ENCODE results near the gene UBAC1.

DNA sequence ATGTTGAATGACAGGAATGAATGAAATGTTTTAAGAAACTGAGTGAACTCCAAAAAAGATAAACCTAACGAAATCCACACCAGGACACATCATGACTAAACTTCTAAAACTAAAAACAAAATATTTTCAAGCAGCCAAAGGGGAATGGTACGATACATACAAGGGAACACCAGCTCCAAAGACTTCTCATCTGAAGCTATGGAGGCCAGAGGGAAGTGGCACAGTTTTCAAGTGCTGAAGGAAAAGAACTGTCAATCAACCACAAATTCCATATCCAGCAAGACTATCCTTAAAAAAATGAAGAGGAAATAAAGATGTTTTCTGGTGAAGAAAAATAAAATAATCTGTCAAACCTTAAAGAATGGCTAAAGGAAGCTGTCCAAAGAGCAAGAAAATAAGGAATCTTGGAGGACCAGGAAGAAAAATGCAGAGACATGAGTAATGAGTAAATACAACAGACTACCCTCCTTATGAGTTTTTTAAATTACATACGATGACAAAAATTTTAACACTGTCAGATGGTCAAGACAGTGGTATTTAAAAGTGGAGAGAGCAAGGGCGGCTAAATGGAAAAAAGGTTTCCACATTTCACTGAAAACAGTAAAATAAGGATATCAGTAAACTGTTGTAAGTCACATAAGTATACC is 65.8 kb downstream of the UBAC1 start:
- TF ChIP-seq PRDM1 (tag by site-specific recombination; IDR thresholded peaks at IDR 0.05) (no peak), YY1 (tag by site-specific recombination; IDR thresholded peaks at IDR 0.05) (no peak), ZFP3 (tag by site-specific recombination; IDR thresholded peaks at IDR 0.05; ENCODE audit: low read depth) (no peak), KLF9 (tag by site-specific recombination; IDR thresholded peaks at IDR 0.05; ENCODE audit: low read depth) (no peak), ZNF785 (tag by site-specific recombination; IDR thresholded peaks at IDR 0.05) (no peak), KLF1 (tag by site-specific recombination; IDR thresholded peaks at IDR 0.05) (no peak), ZNF221 (tag by site-specific recombination; IDR thresholded peaks at IDR 0.05; ENCODE audit: borderline replicate concordance) (no peak), ZNF777 (tag by site-specific recombination; IDR thresholded peaks at IDR 0.05; ENCODE audit: borderline replicate concordance) (no peak), ZNF274 (IDR thresholded peaks at IDR 0.05; ENCODE audit: low read length) (no peak), ZNF274 (tag by site-specific recombination; IDR thresholded peaks at IDR 0.05; ENCODE audit: borderline replicate concordance) (no peak)
- TF ChIP-seq, protein P1, sequence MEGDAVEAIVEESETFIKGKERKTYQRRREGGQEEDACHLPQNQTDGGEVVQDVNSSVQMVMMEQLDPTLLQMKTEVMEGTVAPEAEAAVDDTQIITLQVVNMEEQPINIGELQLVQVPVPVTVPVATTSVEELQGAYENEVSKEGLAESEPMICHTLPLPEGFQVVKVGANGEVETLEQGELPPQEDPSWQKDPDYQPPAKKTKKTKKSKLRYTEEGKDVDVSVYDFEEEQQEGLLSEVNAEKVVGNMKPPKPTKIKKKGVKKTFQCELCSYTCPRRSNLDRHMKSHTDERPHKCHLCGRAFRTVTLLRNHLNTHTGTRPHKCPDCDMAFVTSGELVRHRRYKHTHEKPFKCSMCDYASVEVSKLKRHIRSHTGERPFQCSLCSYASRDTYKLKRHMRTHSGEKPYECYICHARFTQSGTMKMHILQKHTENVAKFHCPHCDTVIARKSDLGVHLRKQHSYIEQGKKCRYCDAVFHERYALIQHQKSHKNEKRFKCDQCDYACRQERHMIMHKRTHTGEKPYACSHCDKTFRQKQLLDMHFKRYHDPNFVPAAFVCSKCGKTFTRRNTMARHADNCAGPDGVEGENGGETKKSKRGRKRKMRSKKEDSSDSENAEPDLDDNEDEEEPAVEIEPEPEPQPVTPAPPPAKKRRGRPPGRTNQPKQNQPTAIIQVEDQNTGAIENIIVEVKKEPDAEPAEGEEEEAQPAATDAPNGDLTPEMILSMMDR (tag by site-specific recombination; IDR thresholded peaks at IDR 0.05) = no peak
- TF ChIP-seq, protein P2, sequence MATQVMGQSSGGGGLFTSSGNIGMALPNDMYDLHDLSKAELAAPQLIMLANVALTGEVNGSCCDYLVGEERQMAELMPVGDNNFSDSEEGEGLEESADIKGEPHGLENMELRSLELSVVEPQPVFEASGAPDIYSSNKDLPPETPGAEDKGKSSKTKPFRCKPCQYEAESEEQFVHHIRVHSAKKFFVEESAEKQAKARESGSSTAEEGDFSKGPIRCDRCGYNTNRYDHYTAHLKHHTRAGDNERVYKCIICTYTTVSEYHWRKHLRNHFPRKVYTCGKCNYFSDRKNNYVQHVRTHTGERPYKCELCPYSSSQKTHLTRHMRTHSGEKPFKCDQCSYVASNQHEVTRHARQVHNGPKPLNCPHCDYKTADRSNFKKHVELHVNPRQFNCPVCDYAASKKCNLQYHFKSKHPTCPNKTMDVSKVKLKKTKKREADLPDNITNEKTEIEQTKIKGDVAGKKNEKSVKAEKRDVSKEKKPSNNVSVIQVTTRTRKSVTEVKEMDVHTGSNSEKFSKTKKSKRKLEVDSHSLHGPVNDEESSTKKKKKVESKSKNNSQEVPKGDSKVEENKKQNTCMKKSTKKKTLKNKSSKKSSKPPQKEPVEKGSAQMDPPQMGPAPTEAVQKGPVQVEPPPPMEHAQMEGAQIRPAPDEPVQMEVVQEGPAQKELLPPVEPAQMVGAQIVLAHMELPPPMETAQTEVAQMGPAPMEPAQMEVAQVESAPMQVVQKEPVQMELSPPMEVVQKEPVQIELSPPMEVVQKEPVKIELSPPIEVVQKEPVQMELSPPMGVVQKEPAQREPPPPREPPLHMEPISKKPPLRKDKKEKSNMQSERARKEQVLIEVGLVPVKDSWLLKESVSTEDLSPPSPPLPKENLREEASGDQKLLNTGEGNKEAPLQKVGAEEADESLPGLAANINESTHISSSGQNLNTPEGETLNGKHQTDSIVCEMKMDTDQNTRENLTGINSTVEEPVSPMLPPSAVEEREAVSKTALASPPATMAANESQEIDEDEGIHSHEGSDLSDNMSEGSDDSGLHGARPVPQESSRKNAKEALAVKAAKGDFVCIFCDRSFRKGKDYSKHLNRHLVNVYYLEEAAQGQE (tag by site-specific recombination; IDR thresholded peaks at IDR 0.05) = no peak
- TF ChIP-seq, protein P3, sequence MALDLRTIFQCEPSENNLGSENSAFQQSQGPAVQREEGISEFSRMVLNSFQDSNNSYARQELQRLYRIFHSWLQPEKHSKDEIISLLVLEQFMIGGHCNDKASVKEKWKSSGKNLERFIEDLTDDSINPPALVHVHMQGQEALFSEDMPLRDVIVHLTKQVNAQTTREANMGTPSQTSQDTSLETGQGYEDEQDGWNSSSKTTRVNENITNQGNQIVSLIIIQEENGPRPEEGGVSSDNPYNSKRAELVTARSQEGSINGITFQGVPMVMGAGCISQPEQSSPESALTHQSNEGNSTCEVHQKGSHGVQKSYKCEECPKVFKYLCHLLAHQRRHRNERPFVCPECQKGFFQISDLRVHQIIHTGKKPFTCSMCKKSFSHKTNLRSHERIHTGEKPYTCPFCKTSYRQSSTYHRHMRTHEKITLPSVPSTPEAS (tag by site-specific recombination; IDR thresholded peaks at IDR 0.05) = no peak
